Chondrocyte (in vitro differentiated cells): ENCODE data around the gene GPS1. TPM values are rescaled to one million over a fixed set of nuclear protein-coding genes. Genes with fewer than 3 reads are reported as not detected.
A peak's percentile ranks its signal among the peaks of the same experiment; 100 is the strongest.

Experiments used
- DNase-seq: peaks from one replicate; pipeline ENCODE4 v3.0.0; 2021; ENCODE audit warnings: mixed read lengths, low spot score
- H3K27ac Mint-ChIP-seq: one replicate; pipeline ENCODE4 v1.8.0; 2021; ENCODE audit warnings: mild to moderate bottlenecking, moderate library complexity, mixed read lengths; ENCODE audit not compliant: unreplicated experiment
- H3K27me3 Mint-ChIP-seq: 2 replicates; pipeline ENCODE4 v1.8.0; 2021; ENCODE audit warnings: low read depth, mixed read lengths
- H3K36me3 Mint-ChIP-seq: 2 replicates; pipeline ENCODE4 v1.8.0; 2021; ENCODE audit warnings: low read depth, mixed read lengths
- H3K4me1 Mint-ChIP-seq: 2 replicates; pipeline ENCODE4 v1.8.0; 2021; ENCODE audit warnings: low read depth, mild to moderate bottlenecking, mixed read lengths
- H3K4me3 Mint-ChIP-seq: one replicate; pipeline ENCODE4 v1.8.0; 2021; ENCODE audit warnings: mild to moderate bottlenecking, moderate library complexity, mixed read lengths; ENCODE audit not compliant: unreplicated experiment
- H3K9me3 Mint-ChIP-seq: 2 replicates; pipeline ENCODE4 v1.8.0; 2021; ENCODE audit warnings: low read depth, mixed read lengths
- CTCF ChIP-seq: fragments of 200-600 bp; sonication (generic); IDR thresholded peaks from 2 replicates; pipeline ENCODE4 v1.5.0; 2021; ENCODE audit warnings: antibody characterized with exemption, mild to moderate bottlenecking, moderate library complexity
- total RNA-seq: library from RNA; stranded (reverse); gene quantifications from 3 replicates; pipeline ENCODE4 v1.2.1, GENCODE V29; 2021

Gene GPS1
- total RNA-seq, 1 donor from 2014 or later, result 82.8 TPM

GRCh38 chr17:82055023-82055964 is 3.6 kb downstream of the GPS1 start:
- Mint-ChIP-seq H3K9me3 (no peaks in the 10 kb centered on the region), H3K27ac (no peak overlapping the region), H3K4me1 (peaks cover 17% of the 10 kb centered on the region), H3K27me3 (no peaks in the 10 kb centered on the region), H3K4me3 (no peak overlapping the region), H3K36me3 (peaks cover 3% of the 10 kb centered on the region)
- no peak for DNase-seq
- TF ChIP-seq CTCF, result no peak

- no peaks in the 10 kb centered on the region for H3K9me3 Mint-ChIP-seq
- DNase-seq, result peak; percentile 92
Measured at GRCh38 chr17:82055965-82056728, 4.4 kb downstream of the GPS1 start.

GRCh38 chr17:82056729-82057621 is 5.3 kb downstream of the GPS1 start:
- Mint-ChIP-seq H3K4me3 (no peak overlapping the region), H3K27me3 (no peaks in the 10 kb centered on the region), H3K4me1 (peaks cover 10% of the 10 kb centered on the region), H3K9me3 (no peaks in the 10 kb centered on the region), H3K27ac (no peak overlapping the region), H3K36me3 (peaks cover 3% of the 10 kb centered on the region)
- TF ChIP-seq CTCF, result no peak
- peak; percentile 87 for DNase-seq

More at GRCh38 chr17:82055965-82056728, 4.4 kb downstream of the GPS1 start:
- Mint-ChIP-seq H3K4me1 (peaks cover 10% of the 10 kb centered on the region), H3K36me3 (peaks cover 3% of the 10 kb centered on the region), H3K27me3 (no peaks in the 10 kb centered on the region), H3K4me3 (no peak overlapping the region), H3K27ac (no peak overlapping the region)
- TF ChIP-seq CTCF, result no peak

- peaks cover 3% of the 10 kb centered on the region for H3K36me3 Mint-ChIP-seq
- H3K27me3 Mint-ChIP-seq, result no peaks in the 10 kb centered on the region
- H3K4me3 Mint-ChIP-seq, result no peak overlapping the region
- no peak for TF ChIP-seq CTCF
- peak; percentile 89 for DNase-seq
- H3K4me1 Mint-ChIP-seq, result peaks cover 1% of the 10 kb centered on the region
- H3K27ac Mint-ChIP-seq, result no peak overlapping the region
- H3K9me3 Mint-ChIP-seq, result no peaks in the 10 kb centered on the region
Measured at GRCh38 chr17:82058230-82058854, 6.6 kb downstream of the GPS1 start.
